IPS-18c (cell line): ENCODE measurements around the gene ANK3.

Source experiments
- H3K4me3 ChIP-seq: 2 replicates; pipeline ENCODE4 v1.7.0; 2013; ENCODE audit warnings: low read depth, mild to moderate bottlenecking, low read length, moderate library complexity; ENCODE audit not compliant: insufficient read depth
- H3K9me3 ChIP-seq: one replicate; pipeline ENCODE4 v1.6.1; 2013; ENCODE audit warnings: mild to moderate bottlenecking, low read length, moderate library complexity; ENCODE audit not compliant: control insufficient read depth, insufficient read depth

The ANK3 gene

GRCh38 chr10:60389413-60390025 lies at the start of gene ANK3:
Gene ANK3, minus strand, starts transcription at chr10:60389875. Its CDS starts 337 bp downstream, at chr10:60389538.
- Histone ChIP-seq H3K9me3 (no peaks in the 10 kb centered on the region), H3K4me3 (no peak within 1 kb of the TSS)

- no peaks in the 10 kb centered on the region for H3K9me3 ChIP-seq
- no peak overlapping the region for H3K4me3 ChIP-seq
Measured at GRCh38 chr10:60434418-60435046, 44.9 kb upstream of the ANK3 start.

- Histone ChIP-seq H3K9me3 (no peaks in the 10 kb centered on the region), H3K4me3 (no peak overlapping the region)
Measured at GRCh38 chr10:60433684-60434083, 44.0 kb upstream of the ANK3 start.

- Histone ChIP-seq H3K9me3 (no peaks in the 10 kb centered on the region), H3K4me3 (no peak overlapping the region)
Measured at GRCh38 chr10:60430836-60431597, 41.3 kb upstream of the ANK3 start.

- H3K9me3 ChIP-seq = no peaks in the 10 kb centered on the region
- no peak overlapping the region for H3K4me3 ChIP-seq
Measured at GRCh38 chr10:60430017-60430416, 40.3 kb upstream of the ANK3 start.

DNA sequence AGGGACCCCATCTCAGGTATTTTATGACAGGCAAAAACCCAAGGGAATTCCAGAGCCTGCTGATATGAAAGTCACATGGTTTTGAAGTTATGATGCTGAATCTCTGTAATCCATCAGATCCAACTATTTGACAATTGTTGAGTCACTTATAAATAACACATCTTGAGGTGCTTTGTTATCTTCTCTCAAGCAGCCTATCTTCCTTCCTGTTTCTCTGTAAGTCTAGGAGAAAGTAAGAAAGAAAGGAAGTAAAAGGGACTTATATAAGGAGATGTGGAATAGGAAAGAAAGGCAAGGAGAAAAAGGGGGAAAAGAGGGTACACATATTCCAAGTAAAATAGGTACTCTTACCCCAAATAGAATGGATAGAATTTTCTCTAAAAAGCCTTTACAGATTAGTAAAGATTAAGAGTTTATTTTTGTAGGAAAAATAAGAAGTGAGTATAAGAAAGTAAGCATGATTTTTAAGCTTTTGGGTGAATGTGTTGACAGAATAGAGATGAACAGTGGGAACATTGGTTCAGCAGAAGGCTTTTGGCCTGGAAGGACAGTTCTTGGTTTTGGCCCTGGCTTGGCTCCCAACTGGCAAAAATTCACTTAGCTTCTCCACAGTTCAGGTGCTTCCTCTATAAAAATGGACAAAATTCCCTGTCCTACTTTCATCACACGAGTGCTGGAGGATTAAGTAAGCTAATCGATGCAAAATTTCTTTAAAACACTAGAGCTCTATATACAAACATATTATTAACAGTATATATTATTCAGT lies 39.6 kb upstream of the ANK3 start:
- Histone ChIP-seq H3K4me3 (no peak overlapping the region), H3K9me3 (no peaks in the 10 kb centered on the region)

GRCh38 chr10:60428387-60428737 lies 38.7 kb upstream of the ANK3 start:
- Histone ChIP-seq H3K4me3 (no peak overlapping the region), H3K9me3 (no peaks in the 10 kb centered on the region)

GRCh38 chr10:60427709-60428386 lies 38.2 kb upstream of the ANK3 start:
- H3K4me3 ChIP-seq = no peak overlapping the region
- no peaks in the 10 kb centered on the region for H3K9me3 ChIP-seq

DNA sequence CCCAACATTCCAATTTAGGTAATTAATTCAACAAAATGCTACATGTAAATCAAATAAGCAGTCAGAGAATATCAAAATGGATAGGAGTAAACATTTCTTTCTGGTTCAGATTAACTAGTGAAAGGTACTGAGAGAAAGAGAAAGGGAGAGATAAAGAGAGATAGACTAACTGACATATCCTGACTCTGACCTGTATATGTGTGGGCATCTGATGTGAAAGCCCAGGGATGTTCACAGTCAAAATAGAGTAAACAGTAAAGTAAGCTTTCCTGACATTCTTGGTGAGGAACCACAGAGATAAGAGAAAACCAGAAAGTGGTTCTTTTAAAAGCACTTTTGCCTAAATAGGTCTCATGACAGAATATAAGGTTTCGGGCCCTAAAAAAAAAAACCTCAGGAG lies 37.5 kb upstream of the ANK3 start:
- no peaks in the 10 kb centered on the region for H3K9me3 ChIP-seq
- no peak overlapping the region for H3K4me3 ChIP-seq

GRCh38 chr10:60426425-60426824 lies 36.8 kb upstream of the ANK3 start:
- H3K9me3 ChIP-seq = no peaks in the 10 kb centered on the region
- no peak overlapping the region for H3K4me3 ChIP-seq

- H3K4me3 ChIP-seq = no peak overlapping the region
Measured at GRCh38 chr10:60425392-60426110, 35.9 kb upstream of the ANK3 start.

DNA sequence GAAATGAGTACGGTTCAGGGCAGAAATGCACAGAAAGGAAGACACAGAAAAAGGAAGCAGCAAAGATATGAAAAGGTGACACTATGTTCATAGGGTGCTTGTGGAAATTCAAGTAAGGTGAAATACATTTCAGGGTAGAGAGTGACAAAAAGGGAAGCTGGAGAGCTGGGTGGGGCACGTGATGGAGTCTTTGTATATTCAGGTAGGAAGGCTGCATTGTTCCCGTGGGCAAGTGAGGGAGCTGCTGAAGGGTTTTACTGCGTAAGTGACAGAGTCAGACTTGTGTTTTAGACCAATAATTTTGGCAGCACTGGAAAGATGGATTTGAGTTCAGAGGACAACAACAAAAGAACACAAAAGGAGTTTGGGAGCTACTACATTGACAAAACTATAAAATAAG lies 35.3 kb upstream of the ANK3 start:
- Histone ChIP-seq H3K9me3 (no peaks in the 10 kb centered on the region), H3K4me3 (no peak overlapping the region)

More at GRCh38 chr10:60425392-60426110, 35.9 kb upstream of the ANK3 start:
- H3K9me3 ChIP-seq = no peaks in the 10 kb centered on the region

- no peaks in the 10 kb centered on the region for H3K9me3 ChIP-seq
- no peak overlapping the region for H3K4me3 ChIP-seq
Measured at GRCh38 chr10:60423920-60424319, 34.2 kb upstream of the ANK3 start.

GRCh38 chr10:60422809-60423208 lies 33.1 kb upstream of the ANK3 start:
- H3K9me3 ChIP-seq = no peaks in the 10 kb centered on the region
- H3K4me3 ChIP-seq = no peak overlapping the region

GRCh38 chr10:60420991-60421894 lies 31.6 kb upstream of the ANK3 start:
- Histone ChIP-seq H3K4me3 (no peak overlapping the region), H3K9me3 (no peaks in the 10 kb centered on the region)

DNA sequence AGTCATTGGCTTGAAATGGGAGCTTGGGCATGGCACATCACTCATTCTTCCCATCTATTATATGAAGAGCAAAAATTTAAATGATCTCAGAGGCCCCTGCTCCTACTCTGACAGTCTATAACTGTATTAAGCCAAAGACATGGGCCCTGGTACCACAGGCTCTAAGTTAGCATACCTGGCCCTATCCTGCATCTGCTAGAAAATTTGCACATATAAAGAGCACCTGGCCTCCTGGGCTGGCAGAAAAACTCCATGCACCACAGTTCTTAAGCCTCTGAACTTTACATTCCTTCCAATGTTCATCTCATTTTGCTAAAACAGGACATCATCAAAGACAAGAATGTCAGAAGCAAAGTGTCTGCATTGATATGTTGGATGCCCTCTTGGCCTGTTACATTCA lies 29.6 kb upstream of the ANK3 start:
- no peaks in the 10 kb centered on the region for H3K9me3 ChIP-seq
- no peak overlapping the region for H3K4me3 ChIP-seq
